Measurements from ENCODE around the gene DCX.

DCX gene

DNA sequence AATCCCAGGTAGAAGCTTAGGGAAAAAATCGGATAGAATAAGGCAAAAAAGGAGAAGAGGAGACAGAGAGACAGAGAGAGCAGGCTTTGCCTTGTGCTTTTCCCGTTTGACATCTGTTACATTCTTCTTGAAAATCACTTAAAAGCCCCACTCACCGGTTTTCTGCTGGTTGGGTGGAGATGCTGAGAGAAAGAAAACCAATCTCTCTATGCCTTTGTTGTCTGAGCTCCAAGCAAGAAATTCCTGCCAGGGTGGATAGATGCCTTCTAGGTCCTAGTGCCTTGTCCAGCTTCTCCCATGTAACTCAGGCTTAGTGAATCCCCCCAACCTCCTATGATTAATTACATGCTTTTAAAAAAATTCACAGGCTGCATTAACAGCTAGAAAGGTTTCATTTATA is at the start of gene DCX:
TSS of gene DCX (minus strand) at position 210 of the 400 bp plus-strand sequence. CDS start 1,794 bp downstream, outside the sequence.
- DNase-seq, result no peak

DNA sequence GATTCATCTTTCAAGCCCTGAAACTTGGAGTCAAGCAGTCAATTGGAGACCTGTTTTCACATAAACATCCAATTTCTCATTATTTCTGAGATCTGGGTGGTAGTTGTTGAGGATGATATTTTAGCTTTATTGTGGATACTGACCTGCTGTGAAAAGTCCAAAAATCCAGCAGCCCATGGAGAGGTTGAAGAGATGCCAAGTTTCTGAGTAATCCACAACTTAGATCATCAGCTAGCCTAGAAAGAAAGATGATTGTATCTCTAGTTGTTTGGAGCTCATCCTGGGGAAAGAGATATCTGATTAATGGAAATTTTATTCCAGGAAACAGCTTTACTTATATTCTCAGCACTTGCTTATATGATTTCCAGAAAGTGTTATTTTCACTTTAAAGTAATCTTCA is 48.6 kb upstream of the DCX start:
- DNase-seq, result no peak

DNA sequence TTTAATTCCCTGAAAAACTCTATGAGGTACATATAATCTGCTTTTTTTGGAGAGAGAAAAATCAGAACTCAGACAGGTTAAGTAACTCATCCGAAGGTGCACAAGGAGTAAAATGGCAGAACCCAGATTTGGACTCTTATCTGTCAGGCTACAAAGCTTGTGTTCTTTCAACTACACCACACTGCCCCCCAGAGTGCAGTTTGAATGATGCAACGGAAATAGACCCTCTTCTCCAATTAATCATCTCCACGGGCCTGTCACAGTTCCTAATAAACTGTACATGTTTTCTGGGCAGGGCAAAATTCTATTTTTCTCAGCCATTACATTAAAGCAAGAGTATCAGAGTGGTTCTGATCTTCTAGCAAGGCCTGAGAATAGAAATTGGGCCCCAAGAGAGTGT is 35.3 kb upstream of the DCX start:
- DNase-seq, result no peak

DNA sequence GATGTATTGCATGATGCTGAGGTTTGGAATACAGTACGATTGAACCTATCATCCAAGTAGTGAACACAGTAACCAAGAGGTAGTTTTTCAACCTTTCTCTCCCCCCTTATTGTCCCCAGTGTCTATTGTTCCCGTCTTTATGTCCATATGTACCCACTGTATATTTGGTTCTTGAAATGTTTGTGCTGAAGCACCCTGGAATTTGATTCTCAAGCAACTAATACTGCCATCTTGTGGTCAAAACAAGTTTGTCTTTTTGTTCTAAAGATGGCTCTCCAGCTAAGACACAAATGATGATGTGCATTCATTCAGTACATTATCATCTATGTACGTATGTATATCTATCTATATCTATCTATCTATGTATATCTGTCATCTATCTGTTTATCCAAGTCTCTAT is 33.5 kb upstream of the DCX start:
- DNase-seq, result no peak

DNA sequence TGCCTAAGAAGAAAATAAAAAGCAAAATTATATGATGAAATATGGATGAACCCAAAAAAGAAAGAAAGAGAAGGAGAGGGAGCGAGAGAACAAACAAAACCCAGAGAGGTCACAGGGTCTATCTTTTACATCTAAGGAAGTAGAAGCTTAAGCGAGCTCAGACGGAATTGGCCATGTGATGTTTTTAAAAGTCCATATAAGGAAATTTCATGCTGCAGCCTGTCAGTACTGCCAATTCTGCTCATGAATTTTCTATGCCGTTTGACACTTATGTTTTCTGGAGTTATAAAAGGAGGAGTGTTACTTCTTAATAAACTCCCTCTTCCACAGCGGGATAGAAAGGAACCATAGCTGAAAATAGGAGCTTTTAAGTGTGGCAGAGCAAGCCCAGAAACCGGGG is 32.9 kb upstream of the DCX start:
- DNase-seq, result no peak

DNA sequence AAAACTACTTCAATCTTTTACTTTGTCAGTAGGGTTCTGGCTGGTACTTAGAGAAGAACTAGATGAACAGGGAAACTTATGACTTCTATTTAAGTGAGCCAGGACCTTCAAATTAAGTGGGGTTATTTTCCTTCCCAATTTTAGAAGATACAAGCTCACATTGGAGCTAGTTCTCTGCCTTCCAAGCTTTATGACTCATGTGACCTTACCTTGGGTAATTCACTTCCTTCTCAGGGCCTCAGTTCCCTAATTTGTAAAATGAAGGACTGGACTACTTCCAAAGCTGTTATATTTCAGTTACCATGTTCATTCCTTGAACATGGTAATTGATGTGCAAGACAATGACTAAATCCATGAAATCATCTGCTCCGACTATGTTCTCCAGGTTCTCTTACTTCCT is 32.0 kb upstream of the DCX start:
- no peak for DNase-seq

DNA sequence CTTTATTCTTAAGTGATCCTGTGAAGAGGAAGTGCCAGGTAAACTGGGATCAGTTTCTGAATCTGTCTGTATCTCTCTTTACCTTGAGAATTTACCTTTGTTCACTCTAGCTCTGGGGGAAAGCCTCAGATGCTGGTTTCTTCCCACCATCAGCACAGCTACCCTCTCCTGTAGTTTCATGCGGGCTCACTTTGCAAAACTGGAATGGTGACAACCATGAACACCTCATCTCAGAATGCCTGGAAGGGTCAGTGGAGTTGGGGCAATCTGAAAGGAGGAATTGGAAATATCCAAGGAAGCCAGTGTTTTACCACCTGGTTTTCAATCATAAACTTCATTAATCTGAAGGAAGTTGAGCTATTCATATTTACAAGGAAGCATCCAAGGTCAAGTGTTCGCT is 30.8 kb upstream of the DCX start:
- DNase-seq, result no peak

DNA sequence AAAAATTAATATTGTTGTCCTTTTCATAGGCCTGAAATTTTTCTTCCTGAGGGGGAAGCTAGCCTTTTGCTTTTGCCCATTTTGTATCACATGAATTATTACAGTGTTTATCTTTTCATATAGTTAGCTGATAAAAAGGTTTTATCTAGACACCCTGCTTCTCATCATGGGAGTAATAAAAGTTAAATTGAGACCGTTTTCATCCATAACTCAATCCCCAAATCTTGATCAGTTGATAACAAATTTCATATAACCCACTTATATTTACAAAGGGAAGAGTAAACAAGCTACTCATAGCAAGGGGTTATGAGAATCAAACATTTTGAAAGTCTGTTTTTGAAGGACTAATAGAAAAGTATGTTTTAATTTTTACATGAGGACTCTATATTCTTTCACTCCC is 23.5 kb upstream of the DCX start:
- DNase-seq, result no peak

DNA sequence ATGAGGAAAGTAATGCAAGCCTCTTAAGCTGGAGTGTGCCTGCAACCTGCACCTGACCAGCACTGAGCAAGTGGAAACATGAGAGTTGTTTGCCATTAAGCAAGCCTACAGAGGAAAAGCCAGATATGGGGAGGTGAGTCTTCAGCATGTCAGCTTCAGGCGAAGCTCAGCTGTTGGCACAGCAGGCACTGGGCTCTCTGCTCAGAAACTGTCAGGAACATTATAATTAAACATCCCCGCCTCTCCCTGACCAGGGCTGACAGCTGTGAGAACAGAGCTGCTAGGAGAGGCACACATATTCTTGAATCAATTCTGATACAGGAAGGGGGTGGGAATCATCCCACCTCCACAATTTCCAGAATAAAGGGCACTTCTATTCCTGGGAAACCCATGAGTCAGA is 19.0 kb upstream of the DCX start:
- no peak for DNase-seq

DNA sequence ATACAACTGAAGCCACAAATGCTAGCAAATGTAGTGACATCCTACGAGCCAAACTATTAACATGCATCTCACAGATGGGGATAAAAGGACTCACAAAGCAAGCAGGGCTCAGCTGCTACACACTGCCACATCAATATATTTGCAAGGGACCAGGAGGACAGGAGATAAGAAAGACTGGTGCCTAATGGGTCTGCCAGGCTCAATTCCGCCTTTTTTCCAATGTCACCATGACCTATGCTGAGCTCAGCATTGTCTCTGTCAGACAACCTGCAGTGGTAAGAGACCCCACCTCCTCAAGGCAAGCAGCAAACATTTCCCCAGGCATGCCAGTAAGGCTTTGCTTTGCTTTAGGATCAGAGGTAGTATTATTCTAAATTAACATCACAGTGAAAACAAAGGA is 435 bp downstream of the DCX start:
- DNase-seq, result no peak

DNA sequence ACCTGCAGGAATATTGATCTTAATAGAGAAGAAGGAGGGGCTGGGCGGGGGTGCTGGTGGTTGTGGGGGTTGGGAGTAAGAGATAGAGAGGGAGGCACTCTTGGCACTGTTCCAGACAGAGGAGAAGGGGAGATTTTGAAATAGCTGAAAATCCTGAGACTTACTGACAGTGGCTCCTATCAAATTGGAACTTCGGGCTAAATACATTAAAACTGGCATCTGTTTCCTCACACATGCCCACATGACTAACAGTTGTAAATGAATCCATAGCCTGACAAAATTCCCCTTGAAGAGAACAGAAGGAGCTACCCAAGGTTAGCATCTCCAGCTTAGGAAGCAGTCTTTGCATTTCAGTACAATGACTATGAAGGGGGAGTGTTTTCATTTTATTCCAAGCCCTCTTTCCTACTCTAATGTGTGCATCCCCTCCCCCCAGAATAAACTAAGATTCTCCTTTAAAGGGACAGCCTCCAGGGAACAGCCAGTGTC is 1.4 kb downstream of the DCX start:
- DNase-seq, result no peak

DNA sequence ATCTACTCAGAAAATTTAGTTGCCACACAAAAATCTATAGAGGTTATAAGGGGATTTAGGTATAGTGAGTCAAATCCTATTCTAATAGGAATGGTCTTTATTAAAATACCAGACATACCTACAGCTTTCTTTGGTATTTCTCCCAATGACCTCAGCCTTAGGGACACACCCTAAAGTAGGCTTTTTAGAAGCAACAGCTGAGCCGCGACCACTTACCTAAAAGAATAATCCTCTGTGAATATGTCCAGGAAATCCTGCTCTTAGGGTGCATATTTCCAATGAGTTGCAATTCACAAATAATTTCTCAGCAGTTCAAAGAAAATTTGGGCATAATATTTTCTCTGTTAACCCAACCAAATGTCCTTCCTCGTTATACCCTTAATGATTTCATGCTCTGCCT is 2.7 kb downstream of the DCX start:
- no peak for DNase-seq

DNA sequence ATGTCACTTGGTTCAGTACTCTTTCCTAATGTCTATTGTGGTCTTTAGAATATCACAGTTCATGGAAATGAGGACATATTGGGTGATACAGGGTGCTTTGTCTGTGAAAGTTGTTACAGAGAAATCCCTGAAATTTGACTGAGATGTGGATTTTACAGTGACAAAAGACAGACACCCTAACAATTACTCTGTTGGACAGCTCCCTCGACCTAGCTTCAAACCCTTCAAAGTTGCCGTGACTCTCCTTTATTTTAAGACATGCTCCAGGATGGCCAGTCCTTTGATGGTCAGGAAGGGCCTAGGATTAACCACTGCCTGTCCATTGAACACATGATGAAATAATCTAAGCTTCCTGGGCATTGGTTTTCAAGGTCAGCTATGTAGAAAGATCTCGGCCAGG is 4.0 kb downstream of the DCX start:
- no peak for DNase-seq

DNA sequence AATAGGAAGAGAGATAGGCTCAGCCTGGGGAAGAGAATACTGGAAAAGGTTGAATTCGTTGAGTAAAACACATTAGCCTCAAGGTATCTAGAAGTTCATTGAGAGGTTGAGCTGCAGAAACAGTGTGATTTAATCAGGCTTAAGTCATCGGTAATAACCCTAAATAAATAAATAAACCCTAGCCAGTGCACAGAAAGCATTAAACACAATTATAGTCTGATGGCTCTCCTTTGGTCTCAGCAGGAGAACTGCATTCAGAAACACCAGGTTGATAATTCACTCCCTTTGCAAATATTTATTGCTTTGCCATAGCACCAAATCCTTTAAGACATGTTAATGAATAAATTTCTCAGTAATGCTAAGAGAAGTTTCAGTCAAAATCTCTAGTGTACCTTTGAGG is 9.6 kb downstream of the DCX start:
- no peak for DNase-seq

DNA sequence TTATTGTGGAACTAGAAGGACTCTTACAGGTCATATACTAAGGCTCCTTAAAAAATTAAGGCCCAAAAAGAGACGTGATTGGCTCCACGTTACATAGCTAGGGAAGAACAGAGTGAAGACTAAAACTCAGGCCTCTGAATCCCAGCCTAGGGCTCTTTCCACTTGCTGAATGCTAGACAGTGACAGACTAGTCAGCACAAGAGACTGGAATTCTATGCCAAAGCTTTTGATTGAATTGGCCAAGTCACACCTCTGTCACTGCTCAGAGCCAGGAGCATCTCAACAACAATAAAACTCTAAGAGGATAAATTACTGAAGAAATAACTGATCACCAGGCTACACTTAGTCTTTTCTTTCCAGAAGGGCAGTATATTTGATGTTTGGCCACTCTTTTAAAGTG is 16.8 kb downstream of the DCX start:
- no peak for DNase-seq

DNA sequence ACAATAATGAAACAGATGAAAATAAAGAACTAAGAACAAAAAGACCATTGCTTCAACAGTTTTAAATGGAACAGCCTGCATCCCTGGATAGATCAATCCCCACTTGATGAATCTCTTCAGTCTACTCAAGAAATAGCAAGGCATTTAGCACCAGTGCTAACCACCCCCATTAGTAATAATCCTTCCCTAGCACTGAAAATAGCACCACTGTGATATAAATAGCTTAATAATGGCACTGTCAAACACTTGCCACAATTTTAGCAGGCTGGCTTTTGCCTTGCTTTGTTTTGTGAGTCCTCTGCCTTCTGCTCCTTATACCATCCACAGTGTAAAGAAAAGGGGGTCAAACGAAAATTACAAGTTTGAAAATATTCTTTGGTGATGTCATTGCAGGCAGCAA is 17.4 kb downstream of the DCX start:
- DNase-seq, result no peak

DNA sequence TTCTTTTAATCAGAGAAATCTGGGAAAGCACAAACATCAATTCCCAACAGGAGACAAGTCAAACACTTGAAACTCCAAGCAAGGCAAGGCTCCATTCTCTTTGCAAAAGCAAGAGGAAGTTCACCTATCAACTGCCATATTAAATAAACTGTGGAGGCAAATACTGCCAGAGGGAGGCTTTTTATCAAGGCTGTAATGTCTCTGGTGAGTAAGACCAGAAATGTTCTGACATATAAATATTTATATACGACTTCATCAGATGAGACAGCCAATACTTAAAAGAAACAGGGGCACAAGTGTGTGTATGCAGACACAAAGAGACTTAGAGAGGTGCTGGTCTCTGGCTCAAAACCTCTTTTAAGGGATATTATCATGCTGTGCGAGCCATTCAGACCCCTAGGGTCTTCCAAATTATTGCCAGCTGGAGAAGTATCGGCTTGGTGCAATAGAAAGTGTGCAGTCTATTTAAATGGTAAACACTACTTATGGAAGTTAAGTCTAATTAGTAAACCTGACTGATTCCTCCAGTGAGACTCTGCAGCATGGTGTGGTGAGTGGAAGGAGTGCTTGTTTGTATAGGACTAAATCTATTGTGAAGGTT is 24.4 kb downstream of the DCX start:
- no peak for DNase-seq

DNA sequence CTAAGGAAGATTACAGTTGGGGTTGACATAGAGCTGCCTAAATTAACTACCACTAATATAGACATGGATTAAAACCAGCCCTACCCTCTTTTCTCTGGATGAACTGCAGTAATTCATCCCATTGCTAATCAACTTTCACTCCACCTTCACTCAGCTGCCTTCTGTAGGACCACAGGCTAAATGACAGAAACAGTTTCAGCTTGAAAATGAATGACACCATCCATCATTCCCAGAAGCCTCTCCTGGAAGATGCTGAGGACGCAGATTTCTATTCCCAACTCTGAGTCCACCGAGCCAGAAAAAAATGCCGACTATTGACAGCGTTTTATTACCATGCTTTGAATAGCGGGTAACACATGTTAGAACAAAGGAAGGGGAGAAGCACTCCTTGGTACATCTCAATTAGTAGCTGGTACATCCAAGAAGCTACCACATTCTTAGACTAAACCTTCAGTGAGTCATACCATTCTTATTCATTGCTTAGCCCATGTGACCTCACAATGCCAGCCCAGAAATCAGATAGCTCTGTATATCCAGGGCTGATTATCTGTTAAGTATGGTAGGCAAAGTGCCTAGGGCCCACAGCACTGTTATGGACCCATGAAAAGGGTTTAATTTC is 25.3 kb downstream of the DCX start:
- DNase-seq, result no peak

DNA sequence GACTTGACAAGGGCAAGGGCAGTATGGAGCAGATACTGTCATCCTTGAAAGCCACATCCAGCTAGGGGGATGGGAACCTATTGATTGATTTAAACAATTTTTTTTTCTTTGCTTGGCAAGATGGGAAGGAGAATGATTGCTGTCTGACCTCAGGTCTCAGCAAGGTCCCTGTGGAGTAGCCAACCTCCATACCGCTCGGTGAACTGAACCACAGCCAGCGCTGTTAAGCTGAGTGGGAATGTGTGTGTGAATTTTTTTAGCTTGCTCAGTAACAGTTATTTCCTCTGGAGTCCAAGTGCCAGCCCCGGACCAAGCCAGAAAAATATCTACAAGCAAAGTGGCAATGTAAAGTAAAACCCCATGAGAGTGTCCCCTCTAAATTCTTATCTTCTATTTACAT is 25.9 kb downstream of the DCX start:
- DNase-seq, result no peak

DNA sequence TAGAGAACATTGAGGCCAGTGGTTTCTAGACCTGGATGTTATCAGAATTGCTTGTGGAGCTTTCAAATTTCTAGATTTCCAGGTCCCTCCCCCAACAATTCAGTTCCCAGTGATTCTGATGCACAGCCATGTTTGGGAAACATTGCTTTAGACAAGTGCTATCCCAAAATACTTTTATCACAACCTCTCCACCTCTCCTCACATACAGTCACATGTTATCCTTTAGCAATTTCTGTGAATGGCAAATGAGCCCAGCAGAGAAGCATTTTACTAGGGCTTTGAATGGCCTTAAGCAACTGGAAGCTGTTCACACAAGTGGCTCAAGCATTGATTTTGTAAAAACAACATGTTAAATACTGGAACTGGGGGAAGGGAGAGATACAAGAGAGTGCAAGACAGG is 29.7 kb downstream of the DCX start:
- DNase-seq, result no peak

DNA sequence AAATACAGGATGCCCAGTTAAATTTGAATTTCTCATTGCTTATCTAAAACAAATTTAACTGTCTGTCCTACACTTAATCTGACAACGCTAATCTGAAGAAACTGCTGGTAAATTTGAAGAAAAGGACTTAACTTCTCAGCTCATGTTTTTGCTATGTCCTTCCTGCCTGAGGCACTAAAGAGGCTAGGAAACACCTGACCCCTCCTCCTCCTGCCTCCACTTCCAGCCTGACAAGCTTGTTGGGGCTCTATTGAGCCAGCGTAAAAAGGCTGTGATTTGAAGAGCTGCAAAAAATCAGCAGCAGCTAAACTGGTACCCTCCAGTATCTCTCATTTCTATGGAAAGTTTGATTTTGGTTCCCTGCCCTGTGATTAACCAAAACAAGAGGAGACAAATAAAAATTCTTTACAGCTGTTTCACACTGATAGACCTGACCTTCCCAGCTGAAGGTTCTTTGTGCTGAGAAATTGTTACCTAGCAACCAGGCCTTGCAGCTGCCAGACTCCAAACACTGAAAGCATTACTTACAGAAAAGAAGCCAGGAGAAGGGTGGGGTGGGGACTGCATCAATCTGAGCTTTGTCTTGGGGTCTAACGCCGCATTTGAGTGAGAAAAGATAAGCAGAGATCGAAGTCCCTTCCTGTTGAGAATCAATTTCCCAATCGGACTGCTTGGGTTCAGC is 35.0 kb downstream of the DCX start:
- no peak for DNase-seq

DNA sequence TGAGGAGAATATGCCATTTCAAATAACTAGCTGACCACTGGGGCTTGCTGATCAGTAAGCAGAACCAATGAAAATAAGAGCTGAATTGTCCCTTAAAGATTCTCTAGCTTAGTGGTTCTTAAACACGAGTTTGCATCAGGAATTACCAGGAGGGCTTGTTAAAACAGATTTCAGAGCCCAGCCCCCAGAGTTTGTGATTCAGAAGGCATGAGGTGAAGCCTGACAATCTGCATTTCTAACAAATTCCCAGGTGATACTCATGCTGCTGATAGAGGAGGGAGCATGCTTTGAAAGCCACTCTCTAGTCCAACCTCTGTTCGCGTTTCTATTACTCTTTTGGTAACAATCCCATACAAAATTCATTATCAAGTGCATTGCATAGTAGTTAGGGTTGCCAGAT is 35.5 kb downstream of the DCX start:
- DNase-seq, result no peak

DNA sequence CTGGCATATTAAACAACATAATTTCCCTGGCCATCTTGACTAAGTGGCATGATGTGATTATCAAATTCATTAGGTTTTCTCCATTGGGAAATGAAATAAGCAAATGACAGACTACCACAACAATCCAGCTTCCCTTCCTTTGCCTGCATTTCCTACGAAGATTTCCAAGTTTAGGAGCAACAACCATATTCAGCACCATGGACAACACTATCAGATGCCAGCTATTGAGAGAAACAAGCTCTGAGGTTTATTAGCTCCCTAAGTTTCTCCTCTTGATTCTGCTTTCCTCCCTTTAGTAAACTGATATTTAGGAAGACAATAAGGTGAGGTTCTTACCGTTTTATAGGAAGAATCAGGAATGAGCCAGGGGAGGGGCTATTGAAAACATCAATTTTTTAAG is 36.2 kb downstream of the DCX start:
- no peak for DNase-seq

DNA sequence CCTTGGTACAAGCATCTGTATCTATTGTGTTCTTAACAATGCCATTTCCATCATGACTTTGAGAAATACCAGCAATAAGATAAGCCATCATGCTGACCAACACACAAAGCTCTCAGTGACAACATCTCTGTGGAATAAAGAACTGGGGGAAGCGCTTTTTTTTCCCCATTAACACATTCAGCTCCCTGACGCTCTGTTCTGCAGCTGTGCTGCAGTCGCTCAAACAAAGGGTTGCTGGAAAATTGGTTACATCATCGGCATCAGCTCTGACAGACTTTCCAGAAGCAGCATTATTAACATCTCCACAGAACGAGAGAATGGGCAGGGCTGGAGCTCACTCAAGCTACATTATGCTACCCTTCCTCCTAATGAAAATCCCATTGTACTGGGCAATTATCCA is 39.9 kb downstream of the DCX start:
- no peak for DNase-seq

Measured in stimulated activated CD4-positive, alpha-beta T cell treated with anti-CD3 and anti-CD28 coated beads, Interleukin-1b, Interleukin-23, amount 100 ng/mL, for 48 hours (primary cell).